ENCODE measurements around the gene COX4I1.

Gene COX4I1

GRCh38 chr16:85750827-85751697, 48.4 kb upstream of the COX4I1 start, which contains the start of gene C16orf74:
C16orf74 (minus strand) TSS chr16:85751096; CDS start chr16:85735217, 15,879 bp downstream.
- H3K9me2 ChIP-seq (replicated peaks; ENCODE audit: low read depth, low read length), result no peaks in the 10 kb centered on the region
- no peaks in the 10 kb centered on the region for H3K27me3 ChIP-seq (ENCODE audit: insufficient read depth, low read length, poor library complexity, severe bottlenecking)
- no peak within 1 kb of the TSS for H3K9ac ChIP-seq (ENCODE audit: low read depth, low read length, poor library complexity, severe bottlenecking)
- H3K9me3 ChIP-seq (ENCODE audit: insufficient read depth, low read depth, low read length), result no peaks in the 10 kb centered on the region
- no peaks in the 10 kb centered on the region for H3K79me2 ChIP-seq (ENCODE audit: insufficient read depth, low read length)
- no peaks in the 10 kb centered on the region for H3K36me3 ChIP-seq (ENCODE audit: insufficient read depth, low read length)
- H2AFZ ChIP-seq (ENCODE audit: low read length), result no peak within 1 kb of the TSS
- H3K4me1 ChIP-seq (ENCODE audit: insufficient read depth, low read length, poor library complexity, severe bottlenecking), result peaks cover 8% of the 10 kb centered on the region
- H3K4me3 ChIP-seq (ENCODE audit: low read length, poor library complexity, severe bottlenecking), result no peak within 1 kb of the TSS
- no peaks in the 10 kb centered on the region for H4K20me1 ChIP-seq (ENCODE audit: insufficient read depth, low read length, poor library complexity, severe bottlenecking)
- no peak for TF ChIP-seq EZH2phosphoT487 (IDR thresholded peaks at IDR 0.05; ENCODE audit: borderline replicate concordance)
- no peak for TF ChIP-seq CTCF (conservative IDR thresholded peaks at IDR 0.05; ENCODE audit: low read length)
- no peaks in the 10 kb centered on the region for H3F3A ChIP-seq (ENCODE audit: low read depth)
- H3K4me2 ChIP-seq (ENCODE audit: low read depth, low read length, poor library complexity, severe bottlenecking), result no peak within 1 kb of the TSS

GRCh38 chr16:85751698-85752501, 47.6 kb upstream of the COX4I1 start:
- Histone ChIP-seq H3K36me3 (ENCODE audit: insufficient read depth, low read length) (no peaks in the 10 kb centered on the region), H4K20me1 (ENCODE audit: insufficient read depth, low read length, poor library complexity, severe bottlenecking) (no peaks in the 10 kb centered on the region), H3K79me2 (ENCODE audit: insufficient read depth, low read length) (no peaks in the 10 kb centered on the region), H3K4me2 (ENCODE audit: low read depth, low read length, poor library complexity, severe bottlenecking) (no peak overlapping the region), H3F3A (ENCODE audit: low read depth) (no peaks in the 10 kb centered on the region), H3K9ac (ENCODE audit: low read depth, low read length, poor library complexity, severe bottlenecking) (no peak overlapping the region), H3K27me3 (ENCODE audit: insufficient read depth, low read length, poor library complexity, severe bottlenecking) (no peaks in the 10 kb centered on the region), H3K4me1 (ENCODE audit: insufficient read depth, low read length, poor library complexity, severe bottlenecking) (peaks cover 8% of the 10 kb centered on the region), H2AFZ (ENCODE audit: low read length) (no peak overlapping the region), H3K9me2 (replicated peaks; ENCODE audit: low read depth, low read length) (no peaks in the 10 kb centered on the region), H3K4me3 (ENCODE audit: low read length, poor library complexity, severe bottlenecking) (no peak overlapping the region), H3K9me3 (ENCODE audit: insufficient read depth, low read depth, low read length) (no peaks in the 10 kb centered on the region)
- TF ChIP-seq EZH2phosphoT487 (IDR thresholded peaks at IDR 0.05; ENCODE audit: borderline replicate concordance), result no peak
- no peak for TF ChIP-seq CTCF (conservative IDR thresholded peaks at IDR 0.05; ENCODE audit: low read length)

- H3K4me2 ChIP-seq (ENCODE audit: low read depth, low read length, poor library complexity, severe bottlenecking), result no peak overlapping the region
- H3K36me3 ChIP-seq (ENCODE audit: insufficient read depth, low read length), result no peaks in the 10 kb centered on the region
- H2AFZ ChIP-seq (ENCODE audit: low read length), result no peak overlapping the region
- TF ChIP-seq EZH2phosphoT487 (IDR thresholded peaks at IDR 0.05; ENCODE audit: borderline replicate concordance) (no peak), CTCF (conservative IDR thresholded peaks at IDR 0.05; ENCODE audit: low read length) (no peak)
- no peaks in the 10 kb centered on the region for H3K9me2 ChIP-seq (replicated peaks; ENCODE audit: low read depth, low read length)
- no peaks in the 10 kb centered on the region for H4K20me1 ChIP-seq (ENCODE audit: insufficient read depth, low read length, poor library complexity, severe bottlenecking)
- no peaks in the 10 kb centered on the region for H3K27me3 ChIP-seq (ENCODE audit: insufficient read depth, low read length, poor library complexity, severe bottlenecking)
- H3K4me3 ChIP-seq (ENCODE audit: low read length, poor library complexity, severe bottlenecking), result no peak overlapping the region
- H3F3A ChIP-seq (ENCODE audit: low read depth), result no peaks in the 10 kb centered on the region
- no peaks in the 10 kb centered on the region for H3K9me3 ChIP-seq (ENCODE audit: insufficient read depth, low read depth, low read length)
- peaks cover 8% of the 10 kb centered on the region for H3K4me1 ChIP-seq (ENCODE audit: insufficient read depth, low read length, poor library complexity, severe bottlenecking)
- H3K79me2 ChIP-seq (ENCODE audit: insufficient read depth, low read length), result no peaks in the 10 kb centered on the region
- H3K9ac ChIP-seq (ENCODE audit: low read depth, low read length, poor library complexity, severe bottlenecking), result no peak overlapping the region
Measured at GRCh38 chr16:85752511-85753420, 46.7 kb upstream of the COX4I1 start.

All from Loucy (cell line).